SK-N-SH treated with all-trans-retinoic acid at 6 μM for 48 hours (cell line): ENCODE measurements around the gene OR51A4.
"Not testable (repeated sequence)": the region's sequence is repeated elsewhere in the genome, so short reads cannot be mapped to it uniquely, and the experiment has no call there.

Experiments used
- ATAC-seq: fragments of 200-7000 bp; cut with Tn5 transposase; 3 replicates; pipeline ENCODE4 v1.9.1; 2020; ENCODE audit warnings: mild to moderate bottlenecking, moderate library complexity
- ARNTL ChIP-seq: fragments of 450-650 bp; formaldehyde crosslinking; IDR thresholded peaks from 2 replicates; pipeline ENCODE4 v1.5.0; 2020; ENCODE audit warnings: low read depth, mild to moderate bottlenecking, moderate library complexity, borderline replicate concordance
- BACH2 ChIP-seq: fragments of 250-450 bp; sonication (Bioruptor Pico); IDR thresholded peaks from 2 replicates; pipeline ENCODE4 v1.9.0; 2021; ENCODE audit warnings: mild to moderate bottlenecking, borderline replicate concordance
- CREB5 ChIP-seq: fragments of 250-450 bp; sonication (Bioruptor Pico); IDR thresholded peaks from 2 replicates; pipeline ENCODE4 v1.5.1; 2020; ENCODE audit warnings: low read depth, mild to moderate bottlenecking, moderate library complexity
- CSDC2 ChIP-seq: fragments of 250-450 bp; sonication (Bioruptor Pico); IDR thresholded peaks from 2 replicates; pipeline ENCODE4 v1.5.0; 2020; ENCODE audit warnings: mild to moderate bottlenecking, moderate library complexity
- CSRNP3 ChIP-seq: fragments of 250-450 bp; sonication (Bioruptor Pico); IDR thresholded peaks from 2 replicates; pipeline ENCODE4 v1.5.1; 2021; ENCODE audit warnings: mild to moderate bottlenecking, moderate library complexity
- ESRRG ChIP-seq: fragments of 250-450 bp; sonication (Bioruptor Pico); IDR thresholded peaks from 2 replicates; pipeline ENCODE4 v1.6.1; 2021; ENCODE audit warnings: mild to moderate bottlenecking
- ISL1 ChIP-seq: fragments of 250-450 bp; sonication (Bioruptor Pico); IDR thresholded peaks from 2 replicates; pipeline ENCODE4 v2.1.2; 2022; ENCODE audit warnings: mild to moderate bottlenecking, moderate library complexity
- PATZ1 ChIP-seq: fragments of 250-450 bp; sonication (Bioruptor Pico); IDR thresholded peaks from 2 replicates; pipeline ENCODE4 v1.8.0; 2020; ENCODE audit warnings: mild to moderate bottlenecking, moderate library complexity, borderline replicate concordance
- PPARA ChIP-seq: fragments of 250-450 bp; sonication (Bioruptor Pico); IDR thresholded peaks from 2 replicates; pipeline ENCODE4 v1.5.0; 2020; ENCODE audit warnings: mild to moderate bottlenecking, borderline replicate concordance
- RARB ChIP-seq: fragments of 250-450 bp; sonication (Bioruptor Pico); IDR thresholded peaks from 2 replicates; pipeline ENCODE4 v1.8.0; 2021; ENCODE audit warnings: mild to moderate bottlenecking, moderate library complexity
- SNAI2 ChIP-seq: fragments of 250-450 bp; sonication (Bioruptor Pico); IDR thresholded peaks from 2 replicates; pipeline ENCODE4 v1.5.0; 2020; ENCODE audit warnings: mild to moderate bottlenecking, moderate library complexity
- TOX ChIP-seq: fragments of 250-450 bp; sonication (Bioruptor Pico); IDR thresholded peaks from 2 replicates; pipeline ENCODE4 v1.8.0; 2021; ENCODE audit warnings: mild to moderate bottlenecking, moderate library complexity, borderline replicate concordance
- TSHZ2 ChIP-seq: fragments of 250-450 bp; sonication (Bioruptor Pico); IDR thresholded peaks from 2 replicates; pipeline ENCODE4 v1.5.0; 2020; ENCODE audit warnings: mild to moderate bottlenecking, moderate library complexity
- ZC3H10 ChIP-seq: fragments of 250-450 bp; sonication (Bioruptor Pico); IDR thresholded peaks from 2 replicates; pipeline ENCODE4 v1.5.1; 2021; ENCODE audit warnings: mild to moderate bottlenecking, moderate library complexity
- ZFP3 ChIP-seq: fragments of 250-450 bp; sonication (Bioruptor Pico); IDR thresholded peaks from 2 replicates; pipeline ENCODE4 v1.5.0; 2020; ENCODE audit warnings: mild to moderate bottlenecking, moderate library complexity
- ZFP30 ChIP-seq: fragments of 450-650 bp; formaldehyde crosslinking; IDR thresholded peaks from 2 replicates; pipeline ENCODE4 v1.5.0; 2022; ENCODE audit warnings: mild to moderate bottlenecking, moderate library complexity
- ZNF565 ChIP-seq: fragments of 450-650 bp; formaldehyde crosslinking; conservative IDR thresholded peaks from 2 replicates; pipeline ENCODE4 v1.5.0; 2020; ENCODE audit warnings: low read depth, mild to moderate bottlenecking, moderate library complexity
- ZNF70 ChIP-seq: fragments of 450-650 bp; formaldehyde crosslinking; IDR thresholded peaks from 2 replicates; pipeline ENCODE4 v1.5.0; 2020; ENCODE audit warnings: mild to moderate bottlenecking, moderate library complexity
- ZNF8 ChIP-seq: fragments of 450-650 bp; formaldehyde crosslinking; IDR thresholded peaks from 2 replicates; pipeline ENCODE4 v1.5.0; 2020; ENCODE audit warnings: mild to moderate bottlenecking, moderate library complexity

The OR51A4 gene

GRCh38 chr11:4960877-4961276 lies 13.5 kb upstream of the OR51A4 start:
- no peak for ATAC-seq

GRCh38 chr11:4957396-4957795 lies 10.0 kb upstream of the OR51A4 start:
- ATAC-seq = no peak

More at GRCh38 chr11:4960877-4961276, 13.5 kb upstream of the OR51A4 start:
- TF ChIP-seq ZC3H10 (no peak), ARNTL (no peak), ISL1 (CRISPR knock-in tag) (no peak), ZNF70 (CRISPR knock-in tag) (no peak), ZNF8 (CRISPR knock-in tag) (no peak), PATZ1 (CRISPR knock-in tag) (no peak), SNAI2 (CRISPR knock-in tag) (no peak), ESRRG (no peak), ZFP3 (CRISPR knock-in tag) (no peak), PPARA (CRISPR knock-in tag) (no peak), TOX (no peak), ZFP30 (CRISPR knock-in tag) (no peak), RARB (CRISPR knock-in tag) (no peak), CSDC2 (no peak)

GRCh38 chr11:4955613-4956012 lies 8.2 kb upstream of the OR51A4 start, which contains the start of gene OR51A2:
Gene OR51A2, minus strand, starts transcription at chr11:4955713. Its CDS starts 0 bp downstream, at chr11:4955713.
- not testable (repeated sequence) for ATAC-seq

More at GRCh38 chr11:4957396-4957795, 10.0 kb upstream of the OR51A4 start:
- TF ChIP-seq TOX = no peak
- TF ChIP-seq PATZ1 (CRISPR knock-in tag) = no peak
- no peak for TF ChIP-seq TSHZ2
- TF ChIP-seq PPARA (CRISPR knock-in tag) = no peak
- TF ChIP-seq ZNF70 (CRISPR knock-in tag) = no peak
- no peak for TF ChIP-seq ZFP30 (CRISPR knock-in tag)
- TF ChIP-seq BACH2 (CRISPR knock-in tag) = no peak
- TF ChIP-seq ZNF565 = no peak

- TF ChIP-seq SNAI2 (CRISPR knock-in tag) = no peak
- TF ChIP-seq BACH2 (CRISPR knock-in tag) = no peak
- no peak for TF ChIP-seq ARNTL
- no peak for TF ChIP-seq RARB (CRISPR knock-in tag)
- TF ChIP-seq PPARA (CRISPR knock-in tag) = no peak
- no peak for TF ChIP-seq CSRNP3 (CRISPR knock-in tag)
- TF ChIP-seq ZC3H10 = no peak
- no peak for TF ChIP-seq ZNF565
- no peak for TF ChIP-seq CSDC2
- no peak for TF ChIP-seq TOX
- TF ChIP-seq CREB5 = no peak
- no peak for TF ChIP-seq ISL1 (CRISPR knock-in tag)
- no peak for ATAC-seq
Measured at GRCh38 chr11:4936745-4937144, 10.7 kb downstream of the OR51A4 start.
